HG03175 (cell line): ENCODE measurements around the gene ZNF598.
A peak's percentile ranks its signal among the peaks of the same experiment; 100 is the strongest.

Experiments used
- ATAC-seq: cut with Tn5 transposase; IDR thresholded peaks from one replicate; pipeline ENCODE4 v1.9.1; 2021; ENCODE audit warnings: mild to moderate bottlenecking, moderate library complexity; ENCODE audit not compliant: unreplicated experiment

ZNF598 gene

GRCh38 chr16:2008009-2008526, 1.6 kb downstream of the ZNF598 start:
- ATAC-seq: no peak

GRCh38 chr16:2007081-2007836, 2.4 kb downstream of the ZNF598 start:
- no peak for ATAC-seq

GRCh38 chr16:2006317-2006716, 3.3 kb downstream of the ZNF598 start:
- ATAC-seq: no peak

GRCh38 chr16:2005646-2006045, 4.0 kb downstream of the ZNF598 start:
- no peak for ATAC-seq

- no peak for ATAC-seq
These were observed 4.7 kb downstream of the ZNF598 start for GRCh38 chr16:2004795-2005517.

- ATAC-seq: peak; percentile 81
These were observed 5.6 kb downstream of the ZNF598 start for GRCh38 chr16:2003827-2004641.

GRCh38 chr16:2003231-2003826, 6.3 kb downstream of the ZNF598 start:
- no peak for ATAC-seq

GRCh38 chr16:2002406-2003230, 7.0 kb downstream of the ZNF598 start:
- ATAC-seq: no peak

- no peak for ATAC-seq
These were observed 7.9 kb downstream of the ZNF598 start for GRCh38 chr16:2001456-2002355.

GRCh38 chr16:2001035-2001434, 8.6 kb downstream of the ZNF598 start:
- ATAC-seq: no peak

- no peak for ATAC-seq
These were observed 9.6 kb downstream of the ZNF598 start for GRCh38 chr16:1999866-2000514.

- no peak for ATAC-seq
These were observed 10.5 kb downstream of the ZNF598 start for GRCh38 chr16:1998852-1999801.

GRCh38 chr16:1998360-1998835, 11.2 kb downstream of the ZNF598 start:
- no peak for ATAC-seq

GRCh38 chr16:1997494-1998359, 11.9 kb downstream of the ZNF598 start:
- ATAC-seq: no peak

- ATAC-seq: no peak
These were observed 15.9 kb downstream of the ZNF598 start for GRCh38 chr16:1993731-1994131.

- no peak for ATAC-seq
These were observed 16.8 kb downstream of the ZNF598 start for GRCh38 chr16:1992704-1993317.
